Suprapubic skin (tissue), 3 donors: Measurements from ENCODE around the gene KIF21B.

ENCODE experiments used
- EP300 ChIP-seq: sonication (generic); formaldehyde crosslinking; IDR thresholded peaks from one replicate; pipeline ENCODE4 v1.6.1; 2017; ENCODE audit warnings: antibody characterized with exemption
- TF ChIP-seq, protein P1 (sequence below), 2 donors: fragments of 200-600 bp in 1 of 2; fragments of 450-650 bp in 1 of 2; sonication (generic) in 1 of 2; IDR thresholded peaks; one replicate each; pipeline ENCODE4 v1.5.1; 2016 to 2019; ENCODE audit warnings: antibody characterized with exemption in 2 of 2, mild to moderate bottlenecking in 1 of 2, moderate library complexity in 1 of 2

DNA sequence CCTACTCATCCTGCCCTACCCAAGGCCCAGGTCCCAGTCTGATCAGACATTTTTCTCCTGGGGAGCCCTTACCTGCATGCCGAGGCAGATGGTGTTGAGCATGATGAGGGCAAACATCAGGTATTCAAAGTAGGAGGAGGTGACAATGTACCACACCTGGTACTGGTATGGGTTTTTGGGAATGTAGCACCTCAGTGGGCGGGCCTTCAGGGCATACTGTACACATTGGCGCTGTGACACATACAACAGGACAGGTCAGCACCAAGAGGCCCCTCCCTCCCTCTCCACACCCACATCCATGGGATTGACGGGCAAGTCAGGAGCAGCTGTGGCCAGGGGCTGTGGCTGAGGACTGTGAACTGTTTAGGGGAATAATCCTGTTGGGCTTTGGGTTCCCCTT is 37.1 kb upstream of the KIF21B start:
- TF ChIP-seq, protein P1, sequence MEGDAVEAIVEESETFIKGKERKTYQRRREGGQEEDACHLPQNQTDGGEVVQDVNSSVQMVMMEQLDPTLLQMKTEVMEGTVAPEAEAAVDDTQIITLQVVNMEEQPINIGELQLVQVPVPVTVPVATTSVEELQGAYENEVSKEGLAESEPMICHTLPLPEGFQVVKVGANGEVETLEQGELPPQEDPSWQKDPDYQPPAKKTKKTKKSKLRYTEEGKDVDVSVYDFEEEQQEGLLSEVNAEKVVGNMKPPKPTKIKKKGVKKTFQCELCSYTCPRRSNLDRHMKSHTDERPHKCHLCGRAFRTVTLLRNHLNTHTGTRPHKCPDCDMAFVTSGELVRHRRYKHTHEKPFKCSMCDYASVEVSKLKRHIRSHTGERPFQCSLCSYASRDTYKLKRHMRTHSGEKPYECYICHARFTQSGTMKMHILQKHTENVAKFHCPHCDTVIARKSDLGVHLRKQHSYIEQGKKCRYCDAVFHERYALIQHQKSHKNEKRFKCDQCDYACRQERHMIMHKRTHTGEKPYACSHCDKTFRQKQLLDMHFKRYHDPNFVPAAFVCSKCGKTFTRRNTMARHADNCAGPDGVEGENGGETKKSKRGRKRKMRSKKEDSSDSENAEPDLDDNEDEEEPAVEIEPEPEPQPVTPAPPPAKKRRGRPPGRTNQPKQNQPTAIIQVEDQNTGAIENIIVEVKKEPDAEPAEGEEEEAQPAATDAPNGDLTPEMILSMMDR (IDR thresholded peaks at IDR 0.05), result no peak
- no peak for TF ChIP-seq EP300
